Natural killer cell treated with Interleukin-12 subunit alpha and Interleukin-12 subunit beta and Interleukin-15 and Interleukin-18, amount 100 ng/mL, for 72 hours (primary cell): ENCODE results near the gene PLRG1. TPM values are rescaled to one million over a fixed set of nuclear protein-coding genes. Genes with fewer than 3 reads are reported as not detected.

Source experiments
- ATAC-seq, 2 donors: fragments of 150-1000 bp; cut with Tn5 transposase in 1 of 2; sonication (Bioruptor Pico), chemical (Tn5 transposase) in 1 of 2; 2 replicates each; pipeline ENCODE4 v1.10.0; 2021
- DNase-seq: peaks from one replicate; pipeline ENCODE4 v3.0.0; 2022; ENCODE audit warnings: low spot score
- H3K27ac Mint-ChIP-seq, 2 donors: 1 replicate in 1 of 2; 2 replicates in 1 of 2; pipeline ENCODE4 v1.8.0; 2022; ENCODE audit warnings: mixed read lengths in 2 of 2, mild to moderate bottlenecking in 1 of 2, moderate library complexity in 1 of 2
- H3K27me3 Mint-ChIP-seq, 2 donors: 1 replicate in 1 of 2; 2 replicates in 1 of 2; pipeline ENCODE4 v1.8.0; 2022; ENCODE audit warnings: mixed read lengths in 2 of 2
- H3K36me3 Mint-ChIP-seq: one replicate; pipeline ENCODE4 v1.8.0; 2022; ENCODE audit warnings: mixed read lengths
- H3K4me1 Mint-ChIP-seq, 2 donors: 1 replicate in 1 of 2; 2 replicates in 1 of 2; pipeline ENCODE4 v1.8.0; 2022; ENCODE audit warnings: low read depth in 2 of 2, mixed read lengths in 2 of 2, mild to moderate bottlenecking in 1 of 2
- H3K4me3 Mint-ChIP-seq: one replicate; pipeline ENCODE4 v1.8.0; 2022; ENCODE audit warnings: mixed read lengths
- H3K9me3 Mint-ChIP-seq: 2 replicates; pipeline ENCODE4 v1.8.0; 2022; ENCODE audit warnings: mixed read lengths
- total RNA-seq, 2 donors: library from RNA; stranded (reverse); gene quantifications; one replicate each; pipeline ENCODE4 v1.2.3, GENCODE V29; 2022

The PLRG1 gene
- total RNA-seq, 2 donors from 2014 or later, result 84.5 to 109 TPM

DNA sequence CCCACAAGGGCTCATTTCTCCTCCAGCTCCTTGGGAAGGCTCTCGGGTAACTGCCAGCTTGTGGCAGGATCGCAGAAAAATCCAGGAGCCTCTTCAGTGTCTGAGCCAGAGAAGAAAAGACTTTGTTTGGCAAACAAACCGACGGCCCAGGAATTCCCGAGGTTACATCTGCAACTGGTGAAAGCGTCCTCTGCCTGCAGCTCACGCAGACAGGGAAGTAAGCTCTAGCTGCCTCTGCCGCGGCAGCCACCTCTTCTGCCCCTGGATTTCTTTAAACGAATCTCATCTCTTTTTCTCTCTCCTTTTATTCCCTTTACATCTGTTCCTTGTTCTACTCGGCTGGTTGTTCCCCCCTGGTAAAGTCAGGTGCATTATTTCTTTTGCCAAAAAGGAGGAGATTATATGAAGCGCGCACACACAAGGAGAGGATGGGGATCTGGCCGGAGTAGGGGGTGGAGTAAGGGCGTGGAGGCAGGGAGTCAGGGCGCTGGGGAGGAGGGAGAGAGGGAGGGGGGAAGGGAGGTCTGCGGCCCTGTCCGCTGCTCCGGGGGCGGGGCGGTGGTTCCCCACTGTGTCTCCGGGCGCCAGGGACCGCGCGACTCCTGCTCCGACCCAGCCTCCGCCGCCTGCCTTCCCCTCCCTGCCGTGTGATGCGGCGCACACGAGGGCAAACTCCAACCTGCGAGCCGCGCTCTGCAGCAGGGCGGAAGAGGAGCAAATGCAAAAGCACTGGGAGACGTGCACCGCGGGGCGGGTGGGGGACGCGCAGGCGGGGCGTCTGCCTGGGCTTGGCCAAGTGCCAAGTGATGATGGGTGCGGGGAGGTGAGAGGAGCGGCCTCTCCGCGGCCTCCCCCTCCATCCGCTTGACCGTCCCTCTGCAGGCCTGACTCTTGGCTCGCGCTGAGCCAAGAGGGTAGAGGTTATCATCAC is 58.6 kb downstream of the PLRG1 start, which contains the start of gene DCHS2:
Gene DCHS2 (minus strand): TSS at position 459 of the 931 bp plus-strand sequence. CDS start 444 bp downstream, at position 15.
- H3K36me3 Mint-ChIP-seq, result no peaks in the 10 kb centered on the region
- peaks cover 25 to 42% of the 10 kb centered on the region in 2 donors for H3K27me3 Mint-ChIP-seq
- no peak within 1 kb of the TSS for H3K27ac Mint-ChIP-seq
- peak within 1 kb of the TSS; percentile 18 for H3K4me3 Mint-ChIP-seq
- H3K9me3 Mint-ChIP-seq, result no peaks in the 10 kb centered on the region
- H3K4me1 Mint-ChIP-seq, result peaks cover 3 to 4% of the 10 kb centered on the region in 2 donors
- DNase-seq (no peak), ATAC-seq (peak in 1 of 2 donors; percentile 35)

DNA sequence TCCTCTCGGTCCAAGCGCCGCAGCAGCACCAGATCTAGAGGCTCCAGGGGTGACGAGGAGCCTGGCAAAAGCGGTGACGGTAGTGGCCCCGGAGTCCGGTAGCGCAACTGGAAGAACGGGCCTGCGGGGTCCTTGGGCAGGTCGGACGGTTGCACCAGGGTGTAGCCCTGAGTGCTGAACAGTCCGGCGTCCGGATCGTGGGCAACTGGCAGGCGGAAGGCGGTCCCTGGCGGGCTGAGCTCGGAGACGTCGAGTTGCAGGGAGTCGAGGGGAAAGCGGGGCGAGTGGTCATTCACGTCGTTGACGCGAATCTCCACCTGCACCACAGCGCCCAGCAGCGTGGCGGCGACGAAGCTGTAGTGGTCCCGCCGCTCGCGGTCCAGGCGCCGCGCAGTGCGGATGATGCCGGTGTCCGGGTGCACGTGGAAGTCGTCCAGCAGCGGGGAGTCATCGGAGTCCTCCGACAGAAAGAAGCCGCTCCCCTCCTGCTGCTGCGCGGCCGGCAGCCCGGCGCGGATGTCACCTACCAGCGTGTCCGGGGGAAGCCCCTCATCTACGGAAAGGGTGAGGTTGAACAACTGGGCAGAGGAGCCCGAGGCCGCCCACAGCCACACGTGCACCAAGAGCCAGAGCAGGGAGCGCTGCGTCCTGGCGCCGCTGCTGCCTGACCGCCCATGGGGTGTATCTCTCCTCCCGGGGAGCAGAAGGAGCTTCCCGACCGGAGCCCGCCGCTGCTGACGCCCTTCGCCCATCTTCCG is 59.4 kb downstream of the PLRG1 start:
- DNase-seq (no peak), ATAC-seq (peak; percentile 34 to 46)
- no peak overlapping the region for H3K4me3 Mint-ChIP-seq
- no peaks in the 10 kb centered on the region for H3K36me3 Mint-ChIP-seq
- H3K4me1 Mint-ChIP-seq, result peaks cover 3 to 4% of the 10 kb centered on the region in 2 donors
- H3K9me3 Mint-ChIP-seq, result no peaks in the 10 kb centered on the region
- peaks cover 22 to 37% of the 10 kb centered on the region in 2 donors for H3K27me3 Mint-ChIP-seq
- H3K27ac Mint-ChIP-seq, result no peak overlapping the region

DNA sequence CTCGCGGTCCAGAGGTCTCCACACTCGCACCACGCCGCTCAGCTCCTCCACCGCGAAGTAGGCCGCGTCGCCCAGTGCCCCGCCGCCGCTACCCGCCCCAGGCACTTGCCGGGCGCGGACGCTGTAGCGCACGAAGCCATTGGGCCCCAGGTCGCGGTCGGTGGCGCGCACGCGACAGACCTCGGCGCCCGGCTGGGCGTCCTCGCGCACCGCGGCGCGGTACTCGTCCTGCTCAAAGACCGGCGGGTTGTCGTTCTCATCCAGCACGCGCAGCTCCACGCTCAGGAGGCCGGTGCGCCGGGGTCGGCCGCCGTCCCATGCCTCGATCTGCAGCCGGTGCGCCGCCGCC is 60.0 kb downstream of the PLRG1 start:
- Mint-ChIP-seq H3K4me3 (no peak overlapping the region), H3K4me1 (peaks cover 3 to 4% of the 10 kb centered on the region in 2 donors), H3K27ac (no peak overlapping the region), H3K36me3 (no peaks in the 10 kb centered on the region), H3K9me3 (no peaks in the 10 kb centered on the region), H3K27me3 (peaks cover 20 to 36% of the 10 kb centered on the region in 2 donors)
- DNase-seq (no peak), ATAC-seq (no peak)

DNA sequence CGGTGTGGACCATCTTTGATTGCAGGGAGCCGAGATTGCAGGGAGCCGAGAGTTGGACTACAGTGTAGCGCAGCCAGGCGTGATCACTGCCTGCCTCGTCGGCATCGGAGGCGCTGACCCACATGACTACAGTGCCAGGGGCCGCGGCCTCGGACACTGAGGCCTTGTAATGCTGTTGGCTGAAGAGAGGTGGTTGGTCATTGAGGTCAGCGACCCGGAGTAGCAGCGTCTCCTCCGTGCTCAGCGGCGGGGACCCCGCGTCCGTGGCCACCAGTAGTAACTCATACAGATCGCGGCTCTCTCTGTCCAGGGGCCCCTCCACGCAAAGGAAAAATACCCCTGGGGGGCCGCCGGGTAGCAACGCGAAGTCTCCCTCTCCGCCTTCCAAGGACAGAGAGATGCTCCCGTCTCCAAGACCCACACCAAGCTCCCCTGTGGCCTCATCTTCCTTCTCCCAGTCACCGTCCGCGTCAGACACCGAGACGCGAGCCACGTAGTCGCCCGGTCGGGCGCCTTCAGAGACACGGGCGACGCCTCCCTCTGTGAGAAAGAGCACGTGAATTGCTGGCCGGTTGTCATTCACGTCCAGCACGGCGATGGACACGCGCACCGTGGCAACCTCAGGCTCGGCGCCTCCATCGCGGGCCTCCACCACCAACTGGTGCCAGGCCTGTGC is 60.5 kb downstream of the PLRG1 start:
- Mint-ChIP-seq H3K9me3 (no peaks in the 10 kb centered on the region), H3K4me3 (no peak overlapping the region), H3K4me1 (peaks cover 3 to 4% of the 10 kb centered on the region in 2 donors), H3K27me3 (peaks cover 20 to 36% of the 10 kb centered on the region in 2 donors), H3K27ac (no peak overlapping the region), H3K36me3 (no peaks in the 10 kb centered on the region)
- no peak for DNase-seq
- no peak for ATAC-seq

DNA sequence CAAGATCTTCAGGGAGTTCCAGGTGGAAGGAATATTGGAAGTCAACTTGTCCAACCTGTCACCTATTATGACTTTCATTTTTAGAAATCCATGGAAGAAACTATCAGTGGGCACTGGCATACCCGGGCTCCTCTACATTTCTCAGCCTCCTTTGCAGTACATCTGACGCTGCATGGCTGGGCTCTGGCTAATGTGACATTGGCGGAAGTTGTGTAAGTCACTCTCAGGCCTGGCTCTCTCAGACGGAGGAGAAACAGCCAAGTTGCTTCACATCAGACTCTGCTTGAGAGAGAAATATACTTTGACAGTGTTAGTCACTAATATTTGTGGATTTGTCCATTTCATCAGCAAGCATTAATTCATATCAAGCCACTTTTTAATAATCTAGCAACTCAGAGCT is 63.1 kb downstream of the PLRG1 start:
- no peak for DNase-seq
- no peak for ATAC-seq
- Mint-ChIP-seq H3K36me3 (no peaks in the 10 kb centered on the region), H3K4me1 (peaks cover 3 to 4% of the 10 kb centered on the region in 2 donors), H3K4me3 (no peak overlapping the region), H3K9me3 (no peaks in the 10 kb centered on the region), H3K27ac (no peak overlapping the region), H3K27me3 (peaks cover 11 to 16% of the 10 kb centered on the region in 2 donors)

DNA sequence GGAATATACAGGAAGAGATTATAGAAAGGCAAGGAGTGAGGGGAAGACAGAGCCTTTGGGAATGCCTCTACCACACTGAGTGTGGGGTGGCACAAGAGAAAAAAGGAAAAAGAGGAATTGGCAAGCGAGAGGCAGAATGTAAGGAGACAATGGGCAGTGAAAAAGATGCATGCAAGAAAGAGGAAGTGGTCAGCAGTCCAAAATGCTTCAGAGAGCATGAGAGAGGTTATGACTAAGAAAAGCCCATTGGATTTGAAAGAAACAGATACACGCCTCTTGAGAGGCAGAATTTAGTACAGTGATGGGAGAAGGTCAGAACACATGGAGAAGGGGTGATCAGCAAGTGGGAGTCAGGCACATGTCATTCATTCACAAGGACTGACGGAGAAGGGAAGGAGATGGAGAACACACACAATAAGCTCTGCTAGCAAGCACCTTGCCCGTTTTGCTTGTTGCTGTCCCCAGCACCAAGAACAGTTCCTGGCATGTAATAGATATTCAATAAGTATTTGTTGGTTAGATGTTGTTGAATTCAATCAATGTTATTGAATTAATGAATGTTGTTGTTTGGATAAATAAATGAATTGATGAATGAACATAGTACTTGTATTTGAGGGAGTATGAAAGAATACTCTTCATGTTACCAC is 65.0 kb downstream of the PLRG1 start:
- ATAC-seq (no peak), DNase-seq (no peak)
- Mint-ChIP-seq H3K27me3 (peaks cover 4 to 8% of the 10 kb centered on the region in 2 donors), H3K9me3 (no peaks in the 10 kb centered on the region), H3K4me3 (no peak overlapping the region), H3K36me3 (no peaks in the 10 kb centered on the region), H3K27ac (no peak overlapping the region), H3K4me1 (no peaks in the 10 kb centered on the region)

Other genes with a start within 250 kb of the PLRG1 start
- gene DCHS2, start 58.6 kb downstream of the PLRG1 start, total RNA-seq, result not detected
- gene FGB, start 12.6 kb upstream of the PLRG1 start, total RNA-seq, result not detected
- not detected for gene FGA, start 40.3 kb upstream of the PLRG1 start, total RNA-seq
- gene FGG, start 62.3 kb upstream of the PLRG1 start, total RNA-seq, result not detected
- not detected for gene LRAT, start 193.6 kb upstream of the PLRG1 start, total RNA-seq
- gene RBM46, start 230.9 kb upstream of the PLRG1 start, total RNA-seq, result not detected